Measurements from ENCODE around the gene FZD7. TPM values are rescaled to one million over a fixed set of nuclear protein-coding genes. Genes with fewer than 3 reads are reported as not detected.

The FZD7 gene
- total and polyA plus RNA-seq, 7 donors = 1.8 to 32.1 (median 9.5) TPM

- intact Hi-C loops (cut with DNase I) = loop anchor here (5.0 to 10.0 kb wide), 6 partner anchors 125 to 595 kb away; partner anchors contain the start of gene FAM117B (in 1 of the 2)
- Histone ChIP-seq H3K4me3 (peak overlapping the region; percentile 87), H3K27me3 (ENCODE audit: insufficient read depth in 3 of 3, low read length in 2 of 3) (no peaks in the 10 kb centered on the region), H3K9me3 (no peaks in the 10 kb centered on the region), H3K36me3 (ENCODE audit: insufficient read depth in 1 of 2, low read depth in 1 of 2) (no peaks in the 10 kb centered on the region), H3K27ac (peak overlapping the region; percentile 96), H3K4me1 (peaks cover 52% of the 10 kb centered on the region)
- ATAC-seq = no peak
- TF ChIP-seq CTCF (IDR thresholded peaks at IDR 0.05) = no peak
- 22 to 36% (median 26%) methylated on average over 7 of the region's 7 CpGs for WGBS, 3 donors
- no peak for DNase-seq
Observed at GRCh38 chr2:202037086-202037485, 3.4 kb downstream of the FZD7 start.

GRCh38 chr2:202038471-202039277 lies 5.0 kb downstream of the FZD7 start:
- H3K9me3 ChIP-seq = no peaks in the 10 kb centered on the region
- H3K4me1 ChIP-seq = peaks cover 58% of the 10 kb centered on the region
- peak; percentile 28 to 77 for DNase-seq
- 22 to 32% (median 22%) methylated on average over 4 of the region's 4 CpGs for WGBS, 3 donors
- H3K27ac ChIP-seq = peak overlapping the region; percentile 96
- H3K4me3 ChIP-seq = peak overlapping the region; percentile 87
- no peak for TF ChIP-seq CTCF (IDR thresholded peaks at IDR 0.05)
- intact Hi-C loops (cut with DNase I) = loop anchor here (5.0 to 10.0 kb wide), 6 partner anchors 124 to 594 kb away; partner anchors contain the start of gene FAM117B (in 1 of the 2)
- no peaks in the 10 kb centered on the region for H3K36me3 ChIP-seq (ENCODE audit: insufficient read depth in 1 of 2, low read depth in 1 of 2)
- peak; percentile 57 to 71 (median 60) for ATAC-seq
- no peaks in the 10 kb centered on the region for H3K27me3 ChIP-seq (ENCODE audit: insufficient read depth in 3 of 3, low read length in 2 of 3)

- H3K4me3 ChIP-seq = peak overlapping the region; percentile 87
- H3K27me3 ChIP-seq (ENCODE audit: insufficient read depth in 3 of 3, low read length in 2 of 3) = no peaks in the 10 kb centered on the region
- 19 to 24% (median 22%) methylated on average over 13 of the region's 13 CpGs for WGBS, 3 donors
- H3K36me3 ChIP-seq (ENCODE audit: insufficient read depth in 1 of 2, low read depth in 1 of 2) = no peaks in the 10 kb centered on the region
- peak overlapping the region; percentile 96 for H3K27ac ChIP-seq
- no peak for DNase-seq
- ATAC-seq = peak in 1 of 4 donors; percentile 1
- intact Hi-C loops (cut with DNase I) = loop anchor here (5.0 to 10.0 kb wide), 6 partner anchors 123 to 593 kb away; partner anchors contain the start of gene FAM117B (in 1 of the 2)
- no peaks in the 10 kb centered on the region for H3K9me3 ChIP-seq
- no peak for TF ChIP-seq CTCF (IDR thresholded peaks at IDR 0.05)
- H3K4me1 ChIP-seq = peaks cover 58% of the 10 kb centered on the region
Observed at GRCh38 chr2:202039278-202040078, 5.8 kb downstream of the FZD7 start.

- Histone ChIP-seq H3K4me3 (peak overlapping the region; percentile 87), H3K27me3 (ENCODE audit: insufficient read depth in 3 of 3, low read length in 2 of 3) (no peaks in the 10 kb centered on the region), H3K4me1 (peaks cover 53% of the 10 kb centered on the region), H3K36me3 (ENCODE audit: insufficient read depth in 1 of 2, low read depth in 1 of 2) (no peaks in the 10 kb centered on the region), H3K27ac (peak overlapping the region; percentile 96), H3K9me3 (no peaks in the 10 kb centered on the region)
- intact Hi-C loops (cut with DNase I) = no loop called here
- WGBS, 3 donors = 34 to 51% (median 39%) methylated on average over 4 of the region's 4 CpGs
- DNase-seq = no peak
- peak in 3 of 4 donors; percentile 19 to 60 (median 41) for ATAC-seq
- TF ChIP-seq CTCF (IDR thresholded peaks at IDR 0.05) = no peak
Observed at GRCh38 chr2:202040079-202040844, 6.6 kb downstream of the FZD7 start.
